ENCODE measurements around the gene USH2A. TPM values are rescaled to one million over a fixed set of nuclear protein-coding genes. Genes with fewer than 3 reads are reported as not detected.

USH2A gene
- polyA plus RNA-seq, 3 donors = not detected

- Mint-ChIP-seq H3K4me3 (no peak overlapping the region), H3K27me3 (ENCODE audit: low read depth in 3 of 3) (peaks cover 0 to 2% (median 0%) of the 10 kb centered on the region in 3 donors), H3K9me3 (peaks cover 0 to 3% (median 0%) of the 10 kb centered on the region in 7 donors), H3K27ac (no peak overlapping the region), H3K4me1 (no peaks in the 10 kb centered on the region), H3K36me3 (no peaks in the 10 kb centered on the region)
- no peak for DNase-seq
- Histone ChIP-seq H3K9ac (ENCODE audit: insufficient read depth, low read length, poor library complexity, severe bottlenecking) (no peak overlapping the region), H3K79me2 (ENCODE audit: insufficient read depth, low read length) (no peaks in the 10 kb centered on the region), H3K27ac (ENCODE audit: low read depth in 1 of 2, low read length in 2 of 2) (no peak overlapping the region), H2AFZ (ENCODE audit: insufficient read depth, low read depth, low read length, poor library complexity, severe bottlenecking) (no peak overlapping the region), H3K4me3 (replicated peaks in 1 of 3; ENCODE audit: low read depth in 2 of 3, low read length in 3 of 3) (no peak overlapping the region), H3K36me3 (replicated peaks in 1 of 2; ENCODE audit: control insufficient read depth in 1 of 2, insufficient read depth in 2 of 2, low read length in 2 of 2) (no peaks in the 10 kb centered on the region), H3K27me3 (ENCODE audit: control insufficient read depth in 2 of 2, insufficient read depth in 2 of 2, low read length in 2 of 2) (no peaks in the 10 kb centered on the region), H3K4me1 (ENCODE audit: control insufficient read depth in 1 of 2, insufficient read depth in 2 of 2, low read length in 2 of 2) (no peaks in the 10 kb centered on the region), H3K4me2 (replicated peaks; ENCODE audit: extremely low read depth, low read length, poor library complexity, severe bottlenecking) (no peak overlapping the region), H3K9me3 (replicated peaks in 1 of 2; ENCODE audit: control insufficient read depth in 1 of 2, insufficient read depth in 1 of 2, low read length in 2 of 2) (no peaks in the 10 kb centered on the region), H4K20me1 (ENCODE audit: insufficient read depth, low read length) (no peaks in the 10 kb centered on the region)
- intact Hi-C loops (cut with micrococcal nuclease) = no loop called here
- WGBS (ENCODE audit: insufficient coverage) = 67% methylated on average over 1 of the region's 3 CpGs
- TF ChIP-seq CTCF (IDR thresholded peaks at IDR 0.05) = no peak
Measured at GRCh38 chr1:216168546-216168945, 254.7 kb downstream of the USH2A start.

GRCh38 chr1:216154063-216154462, 269.2 kb downstream of the USH2A start:
- H3K9ac ChIP-seq (ENCODE audit: insufficient read depth, low read length, poor library complexity, severe bottlenecking) = no peak overlapping the region
- peaks cover 0 to 15% (median 10%) of the 10 kb centered on the region in 7 donors for H3K9me3 Mint-ChIP-seq

More at GRCh38 chr1:216154063-216154462, 269.2 kb downstream of the USH2A start:
- Mint-ChIP-seq H3K36me3 (no peaks in the 10 kb centered on the region), H3K27ac (no peak overlapping the region), H3K4me1 (no peaks in the 10 kb centered on the region), H3K4me3 (no peak overlapping the region), H3K27me3 (ENCODE audit: low read depth in 3 of 3) (no peaks in the 10 kb centered on the region)
- Histone ChIP-seq H2AFZ (ENCODE audit: insufficient read depth, low read depth, low read length, poor library complexity, severe bottlenecking) (no peak overlapping the region), H4K20me1 (ENCODE audit: insufficient read depth, low read length) (no peaks in the 10 kb centered on the region), H3K27ac (ENCODE audit: low read depth in 1 of 2, low read length in 2 of 2) (no peak overlapping the region), H3K4me3 (replicated peaks in 1 of 3; ENCODE audit: low read depth in 2 of 3, low read length in 3 of 3) (no peak overlapping the region), H3K27me3 (ENCODE audit: control insufficient read depth in 2 of 2, insufficient read depth in 2 of 2, low read length in 2 of 2) (no peaks in the 10 kb centered on the region), H3K9me3 (replicated peaks in 1 of 2; ENCODE audit: control insufficient read depth in 1 of 2, insufficient read depth in 1 of 2, low read length in 2 of 2) (no peaks in the 10 kb centered on the region), H3K4me1 (ENCODE audit: control insufficient read depth in 1 of 2, insufficient read depth in 2 of 2, low read length in 2 of 2) (no peaks in the 10 kb centered on the region), H3K4me2 (replicated peaks; ENCODE audit: extremely low read depth, low read length, poor library complexity, severe bottlenecking) (no peak overlapping the region), H3K36me3 (replicated peaks in 1 of 2; ENCODE audit: control insufficient read depth in 1 of 2, insufficient read depth in 2 of 2, low read length in 2 of 2) (no peaks in the 10 kb centered on the region), H3K79me2 (ENCODE audit: insufficient read depth, low read length) (no peaks in the 10 kb centered on the region)
- TF ChIP-seq CTCF (IDR thresholded peaks at IDR 0.05) = no peak
- DNase-seq = no peak
- intact Hi-C loops (cut with micrococcal nuclease) = no loop called here
